ENCODE data around the gene DLGAP4. TPM values are rescaled to one million over a fixed set of nuclear protein-coding genes. Genes with fewer than 3 reads are reported as not detected.
A peak's percentile ranks its signal among the peaks of the same experiment; 100 is the strongest.

Gene DLGAP4
- total and polyA plus RNA-seq, 10 donors, result 12.0 to 60.9 (median 45.9) TPM

GRCh38 chr20:36270744-36271638 is 35.1 kb upstream of the DLGAP4 start:
- no peak for DNase-seq
- Histone ChIP-seq H3K4me1 (peaks cover 0 to 7% (median 0%) of the 10 kb centered on the region in 6 donors), H3K27me3 (replicated peaks in 1 of 7) (peaks cover 0 to 23% (median 0%) of the 10 kb centered on the region in 7 donors), H3K9me3 (no peaks in the 10 kb centered on the region), H3K36me3 (no peaks in the 10 kb centered on the region), H3K27ac (peak overlapping the region in 1 of 8 donors; percentile 24), H3K4me3 (no peak overlapping the region)
- 71 to 76% (median 75%) methylated on average over 20 of the region's 20 CpGs for whole genome bisulfite sequencing, 5 donors
- intact Hi-C loops (cut with DNase I; ENCODE audit: low total_unique reads), result no loop called here
- TF ChIP-seq POLR2AphosphoS5 (IDR thresholded peaks at IDR 0.05) (no peak), CTCF (IDR thresholded peaks at IDR 0.05 in 8 of 11, conservative IDR thresholded peaks at IDR 0.05 in 3 of 11) (no peak), POLR2A (IDR thresholded peaks at IDR 0.05) (no peak)

GRCh38 chr20:36271639-36272546 is 34.2 kb upstream of the DLGAP4 start:
- no peak for DNase-seq
- WGBS, 5 donors, result 87 to 93% (median 89%) methylated on average over 21 of the region's 21 CpGs
- H3K27me3 ChIP-seq (replicated peaks in 1 of 7), result peaks cover 0 to 23% (median 0%) of the 10 kb centered on the region in 7 donors
- H3K9me3 ChIP-seq, result no peaks in the 10 kb centered on the region
- H3K4me1 ChIP-seq, result peaks cover 0 to 7% (median 0%) of the 10 kb centered on the region in 6 donors
- TF ChIP-seq POLR2AphosphoS5 (IDR thresholded peaks at IDR 0.05) (no peak), CTCF (IDR thresholded peaks at IDR 0.05 in 8 of 11, conservative IDR thresholded peaks at IDR 0.05 in 3 of 11) (no peak), POLR2A (IDR thresholded peaks at IDR 0.05) (no peak)
- intact Hi-C loops (cut with DNase I; ENCODE audit: low total_unique reads), result no loop called here
- H3K36me3 ChIP-seq, result no peaks in the 10 kb centered on the region
- H3K4me3 ChIP-seq, result no peak overlapping the region
- H3K27ac ChIP-seq, result peak overlapping the region in 1 of 8 donors; percentile 24

- H3K27me3 ChIP-seq (replicated peaks in 1 of 7), result peaks cover 0 to 25% (median 0%) of the 10 kb centered on the region in 7 donors
- no peaks in the 10 kb centered on the region for H3K9me3 ChIP-seq
- H3K27ac ChIP-seq, result no peak overlapping the region
- peaks cover 0 to 7% (median 0%) of the 10 kb centered on the region in 6 donors for H3K4me1 ChIP-seq
- H3K4me3 ChIP-seq, result no peak overlapping the region
- 85 to 88% (median 86%) methylated on average over 12 of the region's 12 CpGs for WGBS, 5 donors
- TF ChIP-seq POLR2AphosphoS5 (IDR thresholded peaks at IDR 0.05) (no peak), POLR2A (IDR thresholded peaks at IDR 0.05) (no peak), CTCF (IDR thresholded peaks at IDR 0.05 in 8 of 11, conservative IDR thresholded peaks at IDR 0.05 in 3 of 11) (no peak)
- intact Hi-C loops (cut with DNase I; ENCODE audit: low total_unique reads), result no loop called here
- no peak for DNase-seq
- H3K36me3 ChIP-seq, result no peaks in the 10 kb centered on the region
Observed at GRCh38 chr20:36272547-36273220, 33.5 kb upstream of the DLGAP4 start.
